DND-41 (cell line): ENCODE data around the gene CHMP6.

Experiments used
- ATAC-seq: fragments of 200-7000 bp; cut with Tn5 transposase; 3 replicates; pipeline ENCODE4 v1.9.1; 2021; ENCODE audit warnings: low read depth; ENCODE audit not compliant: insufficient read depth
- DNase-seq: peaks from one replicate; pipeline ENCODE4 v3.0.0-alpha.2; 2020
- H2AFZ ChIP-seq: 2 replicates; pipeline ENCODE4 v1.6.0; 2012; ENCODE audit warnings: low read depth, low read length
- H3K27ac ChIP-seq: 2 replicates; pipeline ENCODE4 v1.5.1; 2012; ENCODE audit warnings: low read length, inconsistent platforms
- H3K27me3 ChIP-seq: fragments of 200-600 bp; sonication (generic); 2 replicates; pipeline ENCODE4 v1.6.0; 2012; ENCODE audit warnings: low read length, mild to moderate bottlenecking, inconsistent platforms; ENCODE audit not compliant: insufficient read depth, poor library complexity
- H3K36me3 ChIP-seq: 2 replicates; pipeline ENCODE4 v1.5.1; 2012; ENCODE audit warnings: low read length, inconsistent platforms; ENCODE audit not compliant: insufficient read depth
- H3K4me1 ChIP-seq: 2 replicates; pipeline ENCODE4 v1.5.1; 2012; ENCODE audit warnings: mild to moderate bottlenecking, low read length; ENCODE audit not compliant: insufficient read depth
- H3K4me2 ChIP-seq: 2 replicates; pipeline ENCODE4 v1.6.0; 2012; ENCODE audit warnings: mild to moderate bottlenecking, moderate library complexity, low read length, inconsistent platforms; ENCODE audit not compliant: insufficient read depth
- H3K4me3 ChIP-seq, 2 experiments: fragments of 200-600 bp in 1 of 2; shearing (Covaris generic) in 1 of 2; 2 replicates each; pipeline ENCODE4 v1.5.1; 2012 to 2016; ENCODE audit warnings: inconsistent platforms in 2 of 2, low read length in 2 of 2, mild to moderate bottlenecking in 2 of 2, low read depth in 1 of 2, moderate library complexity in 1 of 2
- H3K79me2 ChIP-seq: 2 replicates; pipeline ENCODE4 v1.6.0; 2012; ENCODE audit warnings: low read length, inconsistent platforms; ENCODE audit not compliant: insufficient read depth
- H3K9ac ChIP-seq: 2 replicates; pipeline ENCODE4 v1.6.0; 2012; ENCODE audit warnings: low read depth, mild to moderate bottlenecking, inconsistent platforms, low read length, moderate library complexity
- H3K9me3 ChIP-seq: 2 replicates; pipeline ENCODE4 v1.5.1; 2012; ENCODE audit warnings: low read length, moderate library complexity, mild to moderate bottlenecking, inconsistent platforms; ENCODE audit not compliant: insufficient read depth, severe bottlenecking
- H4K20me1 ChIP-seq: 2 replicates; pipeline ENCODE4 v1.6.0; 2012; ENCODE audit warnings: low read length; ENCODE audit not compliant: insufficient read depth
- CTCF ChIP-seq: IDR thresholded peaks from 2 replicates; pipeline ENCODE4 v1.5.1; 2012; ENCODE audit warnings: borderline replicate concordance, low read length, moderate library complexity, mild to moderate bottlenecking; ENCODE audit not compliant: poor library complexity, severe bottlenecking; ENCODE audit errors: extremely low read depth
- EZH2 ChIP-seq: IDR thresholded peaks from 3 replicates; pipeline ENCODE4 v1.6.1; 2012; ENCODE audit warnings: borderline replicate concordance, low read depth, mild to moderate bottlenecking, moderate library complexity, low read length, inconsistent platforms; ENCODE audit not compliant: severe bottlenecking

CHMP6 gene

GRCh38 chr17:80981929-80982425 lies 9.7 kb upstream of the CHMP6 start:
- no peak overlapping the region for H3K4me2 ChIP-seq

GRCh38 chr17:80982426-80982974 lies 9.1 kb upstream of the CHMP6 start:
- Histone ChIP-seq H3K36me3 (no peaks in the 10 kb centered on the region), H3K9ac (no peak overlapping the region), H4K20me1 (no peaks in the 10 kb centered on the region; the same call in 1 of the 2 replicates), H3K27ac (no peak overlapping the region), H3K4me1 (0 out of 2 replicates have a peak, but pooled peaks cover 8% of the 10 kb centered on the region), H3K27me3 (no peaks in the 10 kb centered on the region), H2AFZ (no peak overlapping the region), H3K79me2 (no peaks in the 10 kb centered on the region), H3K4me3 (no peak overlapping the region), H3K4me2 (no peak overlapping the region), H3K9me3 (no peaks in the 10 kb centered on the region)
- TF ChIP-seq CTCF (no peak), EZH2 (no peak)
- ATAC-seq: no peak
- DNase-seq: no peak

More at GRCh38 chr17:80981929-80982425, 9.7 kb upstream of the CHMP6 start:
- H3K9me3 ChIP-seq: no peaks in the 10 kb centered on the region
- no peaks in the 10 kb centered on the region for H3K27me3 ChIP-seq
- TF ChIP-seq EZH2 (no peak), CTCF (no peak)
- H2AFZ ChIP-seq: no peak overlapping the region
- no peaks in the 10 kb centered on the region for H3K36me3 ChIP-seq
- ATAC-seq (no peak), DNase-seq (no peak)
- no peaks in the 10 kb centered on the region for H3K79me2 ChIP-seq
- H3K9ac ChIP-seq: no peak overlapping the region
- 0 out of 2 replicates have a peak, but pooled peaks cover 8% of the 10 kb centered on the region for H3K4me1 ChIP-seq
- H3K4me3 ChIP-seq: no peak overlapping the region
- H4K20me1 ChIP-seq: no peaks in the 10 kb centered on the region; the same call in 1 of the 2 replicates
- no peak overlapping the region for H3K27ac ChIP-seq

GRCh38 chr17:80983545-80983944 lies 8.1 kb upstream of the CHMP6 start:
- DNase-seq: no peak
- H3K9me3 ChIP-seq: no peaks in the 10 kb centered on the region
- no peaks in the 10 kb centered on the region; the same call in 1 of the 2 replicates for H4K20me1 ChIP-seq
- H3K36me3 ChIP-seq: no peaks in the 10 kb centered on the region
- no peak overlapping the region for H3K4me2 ChIP-seq
- no peak for TF ChIP-seq CTCF
- no peak for TF ChIP-seq EZH2
- no peaks in the 10 kb centered on the region for H3K27me3 ChIP-seq
- H3K4me1 ChIP-seq: 0 out of 2 replicates have a peak, but pooled peaks cover 8% of the 10 kb centered on the region
- no peak overlapping the region for H3K27ac ChIP-seq
- ATAC-seq: no peak
- no peaks in the 10 kb centered on the region for H3K79me2 ChIP-seq
- no peak overlapping the region for H3K9ac ChIP-seq
- no peak overlapping the region for H2AFZ ChIP-seq
- H3K4me3 ChIP-seq: no peak overlapping the region
